Measurements from ENCODE around the gene PLA2G15. TPM values are rescaled to one million over a fixed set of nuclear protein-coding genes. Genes with fewer than 3 reads are reported as not detected.

PLA2G15 gene
- total RNA-seq, 1 donor from 2014 or later = 17.1 TPM

DNA sequence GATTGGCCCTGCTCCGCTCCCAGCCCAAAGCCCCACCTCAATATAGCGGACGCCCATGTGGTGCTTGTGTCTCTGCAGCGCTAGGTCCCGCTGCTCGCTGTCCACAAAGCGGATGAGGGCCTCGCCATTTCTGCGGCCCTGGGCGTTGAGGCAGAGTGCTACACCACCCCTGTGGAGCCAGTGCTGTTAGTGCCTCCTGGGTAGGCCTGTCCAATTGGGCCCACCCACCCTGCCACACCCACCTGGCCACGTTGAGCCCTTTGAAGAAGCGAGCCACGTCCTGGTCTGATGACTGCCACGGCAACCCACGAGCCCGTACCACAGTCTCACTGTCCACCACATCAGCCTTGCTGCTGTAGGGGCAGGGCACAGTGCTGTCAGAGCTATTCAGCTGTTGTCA, 12.8 kb upstream of the PLA2G15 start:
- no peak for DNase-seq (ENCODE audit: low read depth)
- TF ChIP-seq, protein P1, sequence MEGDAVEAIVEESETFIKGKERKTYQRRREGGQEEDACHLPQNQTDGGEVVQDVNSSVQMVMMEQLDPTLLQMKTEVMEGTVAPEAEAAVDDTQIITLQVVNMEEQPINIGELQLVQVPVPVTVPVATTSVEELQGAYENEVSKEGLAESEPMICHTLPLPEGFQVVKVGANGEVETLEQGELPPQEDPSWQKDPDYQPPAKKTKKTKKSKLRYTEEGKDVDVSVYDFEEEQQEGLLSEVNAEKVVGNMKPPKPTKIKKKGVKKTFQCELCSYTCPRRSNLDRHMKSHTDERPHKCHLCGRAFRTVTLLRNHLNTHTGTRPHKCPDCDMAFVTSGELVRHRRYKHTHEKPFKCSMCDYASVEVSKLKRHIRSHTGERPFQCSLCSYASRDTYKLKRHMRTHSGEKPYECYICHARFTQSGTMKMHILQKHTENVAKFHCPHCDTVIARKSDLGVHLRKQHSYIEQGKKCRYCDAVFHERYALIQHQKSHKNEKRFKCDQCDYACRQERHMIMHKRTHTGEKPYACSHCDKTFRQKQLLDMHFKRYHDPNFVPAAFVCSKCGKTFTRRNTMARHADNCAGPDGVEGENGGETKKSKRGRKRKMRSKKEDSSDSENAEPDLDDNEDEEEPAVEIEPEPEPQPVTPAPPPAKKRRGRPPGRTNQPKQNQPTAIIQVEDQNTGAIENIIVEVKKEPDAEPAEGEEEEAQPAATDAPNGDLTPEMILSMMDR (conservative IDR thresholded peaks at IDR 0.05; ENCODE audit: low read depth, low read length) = no peak
- no peak overlapping the region for H3K4me3 ChIP-seq (ENCODE audit: low read depth, low read length)

DNA sequence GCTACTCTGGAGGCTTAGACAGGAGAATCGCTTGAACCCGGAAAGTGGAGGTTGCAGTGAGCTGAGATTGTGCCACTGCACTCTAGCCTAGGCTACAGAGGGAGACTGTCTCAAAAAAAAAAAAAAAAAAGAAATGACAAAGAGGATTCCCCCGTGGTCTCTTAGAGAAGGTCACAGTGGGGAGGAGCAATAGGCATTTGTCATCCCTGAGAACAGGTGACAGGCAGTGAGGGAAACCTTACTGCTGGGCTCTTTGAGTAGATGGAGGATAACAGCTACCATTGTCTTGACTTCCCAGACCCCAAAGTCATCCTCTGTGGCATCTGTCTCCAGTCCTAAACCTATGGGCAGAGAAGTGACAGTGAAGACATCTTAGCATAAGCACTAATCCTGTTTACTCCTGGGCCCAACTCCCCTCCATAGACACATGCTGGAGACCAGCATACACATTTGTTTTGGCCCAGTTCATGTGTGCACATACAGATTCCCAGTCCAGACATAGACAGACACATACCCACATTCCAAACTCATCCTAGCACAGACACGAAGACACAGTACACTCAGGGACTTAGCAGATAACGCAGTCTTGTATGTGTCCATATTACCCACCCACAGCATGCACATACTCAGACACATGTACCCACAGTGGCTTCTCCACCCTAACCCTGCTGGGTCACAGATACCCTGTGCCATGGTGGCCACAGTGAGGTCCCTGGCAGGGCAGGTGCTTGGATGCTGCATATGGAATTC, 11.9 kb upstream of the PLA2G15 start:
- DNase-seq (ENCODE audit: low read depth) = no peak
- H3K4me3 ChIP-seq (ENCODE audit: low read depth, low read length) = no peak overlapping the region

DNA sequence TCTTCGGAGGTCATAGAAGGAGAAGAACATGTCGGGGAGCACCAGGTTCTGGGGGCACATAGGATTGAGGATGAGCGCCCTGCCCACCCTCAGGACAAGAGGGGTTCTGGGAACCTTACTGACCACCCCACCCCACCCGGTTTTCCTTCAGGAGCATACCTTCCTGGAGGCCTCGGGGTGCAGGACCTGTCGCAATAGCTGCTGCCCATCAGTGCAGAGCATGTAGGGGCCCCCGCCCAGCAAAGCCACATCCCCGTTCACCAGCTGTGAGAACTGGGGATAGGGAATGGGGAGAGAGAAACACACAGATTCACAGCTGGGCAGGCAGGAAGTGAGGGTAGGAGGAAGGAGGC, 11.4 kb upstream of the PLA2G15 start:
- H3K4me3 ChIP-seq (ENCODE audit: low read depth, low read length) = no peak overlapping the region
- TF ChIP-seq, protein P1 (conservative IDR thresholded peaks at IDR 0.05; ENCODE audit: low read depth, low read length) = no peak
- DNase-seq (ENCODE audit: low read depth) = no peak

More for the DNA sequence above, 11.9 kb upstream of the PLA2G15 start:
- TF ChIP-seq, protein P1 (conservative IDR thresholded peaks at IDR 0.05; ENCODE audit: low read depth, low read length) = no peak

DNA sequence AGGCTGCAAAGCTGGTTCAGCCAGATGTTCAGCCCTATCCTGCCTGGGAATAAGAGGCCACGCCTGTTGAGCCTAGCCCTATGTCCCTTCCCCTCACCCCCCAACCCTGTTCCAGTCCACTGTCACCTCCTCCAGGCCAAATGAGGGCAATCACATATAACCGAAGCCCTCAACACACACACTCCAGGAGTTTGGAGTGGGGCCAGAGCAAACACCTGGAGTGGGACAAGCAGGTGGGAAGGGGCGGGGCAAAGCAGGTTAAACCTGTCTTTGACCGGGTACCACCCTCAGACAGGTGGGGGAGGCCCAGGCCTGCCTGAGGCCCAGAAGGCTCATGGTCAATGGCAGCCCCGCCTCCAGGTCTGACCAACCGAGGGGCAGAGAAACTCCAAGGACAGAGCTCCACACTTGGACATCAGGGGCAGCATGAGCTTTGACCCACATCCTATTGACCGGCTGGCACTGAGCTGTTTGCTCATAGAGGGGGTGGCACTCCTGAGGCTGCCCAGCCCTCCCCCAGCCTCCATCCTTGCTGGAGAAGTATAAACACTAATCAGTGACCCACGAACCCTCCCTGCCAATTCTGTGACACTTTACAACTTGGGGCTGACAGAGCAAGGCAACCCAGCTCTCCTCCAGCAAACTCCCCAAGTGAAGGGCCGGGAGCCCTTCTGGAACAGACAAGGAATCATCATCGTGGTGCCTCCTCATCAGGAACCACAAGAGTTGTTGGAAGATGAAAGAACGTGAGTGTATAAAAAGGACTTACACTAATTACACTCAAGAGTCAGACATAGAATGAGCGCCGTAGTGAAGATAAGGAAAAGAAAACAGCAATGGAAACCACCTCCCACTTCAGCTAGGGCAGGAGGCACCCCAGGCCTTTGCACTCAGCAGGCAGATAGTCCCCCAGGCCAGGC, 10.7 kb upstream of the PLA2G15 start:
- TF ChIP-seq, protein P1 (conservative IDR thresholded peaks at IDR 0.05; ENCODE audit: low read depth, low read length) = no peak
- peak overlapping the region; percentile 71 for H3K4me3 ChIP-seq (ENCODE audit: low read depth, low read length)
- no peak for DNase-seq (ENCODE audit: low read depth)

DNA sequence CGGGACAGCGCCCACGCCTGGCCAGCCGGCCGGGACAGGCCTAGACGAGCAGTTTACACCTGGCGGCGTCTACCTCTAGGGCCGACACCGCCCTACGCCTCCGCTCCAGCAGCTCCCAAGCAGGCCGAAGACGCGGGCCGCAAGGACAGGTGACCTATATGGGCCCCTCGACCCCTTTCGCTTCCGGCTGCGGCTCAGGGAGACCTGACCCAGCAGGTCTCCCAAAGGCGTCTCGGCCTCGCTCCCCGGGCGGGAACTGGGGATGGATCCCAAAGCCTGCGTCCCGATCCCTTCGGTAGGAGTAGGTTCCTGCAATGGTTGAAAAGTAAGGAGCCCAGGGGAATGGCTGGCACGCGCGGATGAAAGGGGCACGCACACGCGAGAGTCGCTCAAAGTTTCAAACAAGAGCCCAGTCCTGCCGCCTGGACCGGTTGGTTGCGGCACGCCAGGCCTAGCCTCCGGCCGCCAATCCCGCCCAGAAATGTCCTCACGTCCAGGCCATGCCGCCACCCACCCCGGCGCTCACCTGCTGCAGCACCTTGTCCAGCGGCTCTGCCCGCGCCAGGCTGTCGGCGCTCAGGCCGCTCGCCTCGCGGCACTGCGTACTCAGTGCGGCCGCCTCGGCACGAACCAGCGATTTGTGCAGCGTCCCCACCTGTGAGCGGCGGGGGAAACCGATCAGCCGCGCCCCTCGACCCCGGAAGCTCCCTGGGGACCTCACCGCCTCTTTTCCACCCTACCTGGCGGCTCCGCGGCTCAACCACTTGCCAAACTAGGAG, 9.9 kb upstream of the PLA2G15 start:
- TF ChIP-seq, protein P1 (conservative IDR thresholded peaks at IDR 0.05; ENCODE audit: low read depth, low read length) = peak; percentile 38
- H3K4me3 ChIP-seq (ENCODE audit: low read depth, low read length) = peak overlapping the region; percentile 71
- DNase-seq (ENCODE audit: low read depth) = no peak

DNA sequence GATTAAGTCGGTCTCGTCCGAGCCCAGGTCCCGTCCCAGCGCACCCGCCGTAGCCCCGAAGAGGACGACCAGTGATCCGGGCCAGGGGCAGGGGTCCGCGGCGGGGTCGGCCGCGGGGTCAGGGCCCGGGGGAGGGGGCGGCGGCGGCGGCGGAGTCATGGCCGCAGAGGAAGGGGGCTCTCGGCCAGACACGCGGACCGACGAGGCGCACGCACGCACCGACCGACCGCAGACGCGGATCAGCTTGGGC, 9.4 kb upstream of the PLA2G15 start, which contains the start of gene ESRP2:
TSS of gene ESRP2 (minus strand) at position 241 of the 250 bp plus-strand sequence. CDS start at position 159, 82 bp downstream.
- TF ChIP-seq, protein P1 (conservative IDR thresholded peaks at IDR 0.05; ENCODE audit: low read depth, low read length) = no peak
- H3K4me3 ChIP-seq (ENCODE audit: low read depth, low read length) = peak within 1 kb of the TSS; percentile 71
- DNase-seq (ENCODE audit: low read depth) = no peak
